Chondrocyte (in vitro differentiated cells): ENCODE data around the gene KCNT2. TPM values are rescaled to one million over a fixed set of nuclear protein-coding genes. Genes with fewer than 3 reads are reported as not detected.

Experiments
- DNase-seq: peaks from one replicate; pipeline ENCODE4 v3.0.0; 2021; ENCODE audit warnings: mixed read lengths, low spot score
- H3K27ac Mint-ChIP-seq: one replicate; pipeline ENCODE4 v1.8.0; 2021; ENCODE audit warnings: mild to moderate bottlenecking, moderate library complexity, mixed read lengths; ENCODE audit not compliant: unreplicated experiment
- H3K27me3 Mint-ChIP-seq: 2 replicates; pipeline ENCODE4 v1.8.0; 2021; ENCODE audit warnings: low read depth, mixed read lengths
- H3K36me3 Mint-ChIP-seq: 2 replicates; pipeline ENCODE4 v1.8.0; 2021; ENCODE audit warnings: low read depth, mixed read lengths
- H3K4me1 Mint-ChIP-seq: 2 replicates; pipeline ENCODE4 v1.8.0; 2021; ENCODE audit warnings: low read depth, mild to moderate bottlenecking, mixed read lengths
- H3K4me3 Mint-ChIP-seq: one replicate; pipeline ENCODE4 v1.8.0; 2021; ENCODE audit warnings: mild to moderate bottlenecking, moderate library complexity, mixed read lengths; ENCODE audit not compliant: unreplicated experiment
- H3K9me3 Mint-ChIP-seq: 2 replicates; pipeline ENCODE4 v1.8.0; 2021; ENCODE audit warnings: low read depth, mixed read lengths
- microRNA-seq: library from miRNA; unstranded; fragments of <30 nt; microRNA quantifications from one replicate; pipeline ENCODE4 v1.2.0, GENCODE V29; 2020; ENCODE audit warnings: borderline number of aligned reads
- total RNA-seq: library from RNA; stranded (reverse); gene quantifications from 3 replicates; pipeline ENCODE4 v1.2.1, GENCODE V29; 2021
- TF ChIP-seq, protein P1 (sequence below): fragments of 200-600 bp; sonication (generic); IDR thresholded peaks from 2 replicates; pipeline ENCODE4 v1.5.0; 2021; ENCODE audit warnings: antibody characterized with exemption, mild to moderate bottlenecking, moderate library complexity

The KCNT2 gene
- total RNA-seq, 1 donor from 2014 or later: 13.4 TPM

GRCh38 chr1:196183941-196184340, 424.3 kb downstream of the KCNT2 start:
- DNase-seq: no peak
- Mint-ChIP-seq H3K27ac (no peak overlapping the region), H3K27me3 (no peaks in the 10 kb centered on the region), H3K4me3 (no peak overlapping the region), H3K36me3 (peaks cover 2% of the 10 kb centered on the region), H3K9me3 (peaks cover 2% of the 10 kb centered on the region), H3K4me1 (peaks cover 10% of the 10 kb centered on the region)
- TF ChIP-seq, protein P1, sequence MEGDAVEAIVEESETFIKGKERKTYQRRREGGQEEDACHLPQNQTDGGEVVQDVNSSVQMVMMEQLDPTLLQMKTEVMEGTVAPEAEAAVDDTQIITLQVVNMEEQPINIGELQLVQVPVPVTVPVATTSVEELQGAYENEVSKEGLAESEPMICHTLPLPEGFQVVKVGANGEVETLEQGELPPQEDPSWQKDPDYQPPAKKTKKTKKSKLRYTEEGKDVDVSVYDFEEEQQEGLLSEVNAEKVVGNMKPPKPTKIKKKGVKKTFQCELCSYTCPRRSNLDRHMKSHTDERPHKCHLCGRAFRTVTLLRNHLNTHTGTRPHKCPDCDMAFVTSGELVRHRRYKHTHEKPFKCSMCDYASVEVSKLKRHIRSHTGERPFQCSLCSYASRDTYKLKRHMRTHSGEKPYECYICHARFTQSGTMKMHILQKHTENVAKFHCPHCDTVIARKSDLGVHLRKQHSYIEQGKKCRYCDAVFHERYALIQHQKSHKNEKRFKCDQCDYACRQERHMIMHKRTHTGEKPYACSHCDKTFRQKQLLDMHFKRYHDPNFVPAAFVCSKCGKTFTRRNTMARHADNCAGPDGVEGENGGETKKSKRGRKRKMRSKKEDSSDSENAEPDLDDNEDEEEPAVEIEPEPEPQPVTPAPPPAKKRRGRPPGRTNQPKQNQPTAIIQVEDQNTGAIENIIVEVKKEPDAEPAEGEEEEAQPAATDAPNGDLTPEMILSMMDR: no peak

GRCh38 chr1:196181594-196181878, 426.7 kb downstream of the KCNT2 start:
- DNase-seq: no peak
- Mint-ChIP-seq H3K36me3 (no peaks in the 10 kb centered on the region), H3K9me3 (no peaks in the 10 kb centered on the region), H3K4me1 (peaks cover 10% of the 10 kb centered on the region), H3K27ac (peak overlapping the region; percentile 71), H3K27me3 (no peaks in the 10 kb centered on the region), H3K4me3 (no peak overlapping the region)
- TF ChIP-seq, protein P1: no peak

- Mint-ChIP-seq H3K36me3 (no peaks in the 10 kb centered on the region), H3K27me3 (no peaks in the 10 kb centered on the region), H3K4me1 (peaks cover 10% of the 10 kb centered on the region), H3K27ac (peak overlapping the region; percentile 71), H3K9me3 (no peaks in the 10 kb centered on the region), H3K4me3 (no peak overlapping the region)
- no peak for DNase-seq
- TF ChIP-seq, protein P1: no peak
These were observed 427.2 kb downstream of the KCNT2 start for GRCh38 chr1:196180847-196181593.

DNA sequence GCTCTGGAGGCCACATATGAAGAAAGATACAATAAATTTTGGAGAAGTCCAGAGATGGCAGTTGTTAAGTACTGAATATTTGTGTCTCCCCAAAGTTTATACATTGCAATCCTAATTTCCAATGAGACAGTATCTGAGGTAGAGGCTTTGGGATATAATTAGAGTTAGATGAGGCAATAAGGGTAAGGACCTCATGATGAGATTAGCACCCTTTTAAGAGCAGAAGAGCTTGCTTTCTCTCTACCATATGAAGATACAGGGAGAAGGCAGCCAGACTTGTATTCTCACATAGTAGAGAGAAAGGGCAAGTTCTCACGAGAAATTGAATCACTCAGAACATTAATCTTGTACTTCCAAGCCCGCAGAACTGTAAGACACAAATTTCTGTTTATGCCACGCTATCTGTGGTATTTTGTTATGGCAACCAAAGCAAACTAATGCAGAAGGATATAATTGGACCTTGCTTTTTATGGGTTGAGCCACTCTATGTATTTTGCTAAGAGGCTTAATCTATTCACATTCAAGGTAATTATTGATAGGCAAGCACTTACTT, 430.1 kb downstream of the KCNT2 start:
- H3K36me3 Mint-ChIP-seq: no peaks in the 10 kb centered on the region
- DNase-seq: no peak

More for the DNA sequence above, 430.1 kb downstream of the KCNT2 start:
- Mint-ChIP-seq H3K4me3 (no peak overlapping the region), H3K4me1 (peaks cover 10% of the 10 kb centered on the region), H3K9me3 (no peaks in the 10 kb centered on the region), H3K27me3 (no peaks in the 10 kb centered on the region), H3K27ac (no peak overlapping the region)
- TF ChIP-seq, protein P1: no peak

Small RNAs within 50 kb of the gene (microRNA-seq; reads per million reads assigned to microRNA genes)
- not detected for gene MIR4735

Other genes starting within 250 kb of the KCNT2 start
- gene CFH, start 43.6 kb upstream of the KCNT2 start, total RNA-seq: 21.3 to 95.0 TPM (median 24.0 TPM) in 3 replicates
- 0.31 TPM in 1 of 3 replicates, not detected in the others for gene CFHR3, start 166.4 kb upstream of the KCNT2 start, total RNA-seq
- not detected in 3 replicates for gene CFHR1, start 211.3 kb upstream of the KCNT2 start, total RNA-seq